DLD1 (cell line): Measurements from ENCODE around the gene ANP32E.

Experiments used
- in situ Hi-C: cut with HindIII; loops from 2 replicates; pipeline ENCODE4 v1.10.0; 2017; ENCODE audit warnings: low sequenced_read_pairs

The ANP32E gene

GRCh38 chr1:150171801-150172200 lies 64.1 kb downstream of the ANP32E start:
- in situ Hi-C loops, result no loop called here

GRCh38 chr1:150168960-150169601 lies 66.8 kb downstream of the ANP32E start:
- in situ Hi-C loops, result no loop called here
